ENCODE results near the gene PSRC1. TPM values are rescaled to one million over a fixed set of nuclear protein-coding genes. Genes with fewer than 3 reads are reported as not detected.

PSRC1 gene
- total RNA-seq (0.74 TPM), polyA plus RNA-seq (1 to 10 TPM in 1 of 4 donors, under 1 TPM in 3; 0.14 to 1.0 (median 0.38) TPM)

GRCh38 chr1:109282952-109283747 is at the start of gene PSRC1:
TSS of gene PSRC1 (minus strand) at chr1:109283145.
- Mint-ChIP-seq H3K27ac (peak within 1 kb of the TSS; percentile 73 to 92 (median 89)), H3K27me3 (peaks cover 6% of the 10 kb centered on the region), H3K36me3 (no peaks in the 10 kb centered on the region), H3K4me3 (peak within 1 kb of the TSS; percentile 91 to 98 (median 95)), H3K9me3 (no peaks in the 10 kb centered on the region), H3K4me1 (peaks cover 2 to 33% (median 18%) of the 10 kb centered on the region in 4 donors)
- ATAC-seq (ENCODE audit: low read depth in 2 of 2) = peak; percentile 95 to 98
- peak; percentile 87 to 92 (median 89) for DNase-seq
- Histone ChIP-seq H3K9me3 (ENCODE audit: control insufficient read depth in 2 of 2, low read length in 2 of 2) (no peaks in the 10 kb centered on the region), H3K27me3 (ENCODE audit: control insufficient read depth, insufficient read depth, low read length) (no peaks in the 10 kb centered on the region), H3K4me3 (ENCODE audit: low read depth, low read length) (peak within 1 kb of the TSS; percentile 96), H3K4me1 (ENCODE audit: control insufficient read depth, insufficient read depth, low read length, poor library complexity, severe bottlenecking) (peaks cover 16% of the 10 kb centered on the region), H3K27ac (ENCODE audit: insufficient read depth, low read length, poor library complexity, severe bottlenecking) (peak within 1 kb of the TSS; percentile 68), H3K36me3 (ENCODE audit: control insufficient read depth, insufficient read depth, low read length) (no peaks in the 10 kb centered on the region)

DNA sequence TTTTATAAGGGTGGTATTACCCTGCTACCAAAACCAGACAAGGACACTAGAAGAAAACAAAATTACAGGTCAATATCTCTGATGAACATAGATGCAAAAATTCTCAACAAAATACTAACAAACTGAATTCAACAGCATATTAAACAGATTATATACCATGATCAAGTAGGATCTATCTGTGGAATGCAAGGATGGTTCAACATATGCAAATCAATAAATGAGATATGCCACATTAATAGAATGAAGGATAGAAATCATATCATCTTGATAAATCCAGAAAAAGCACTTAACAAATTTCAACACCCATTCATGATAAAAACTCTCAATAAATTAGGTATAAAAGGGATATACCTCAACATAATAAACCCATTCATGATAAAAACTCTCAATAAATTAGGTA is 48.2 kb upstream of the PSRC1 start:
- no peak overlapping the region for H3K27ac ChIP-seq (ENCODE audit: insufficient read depth, low read length, poor library complexity, severe bottlenecking)
- ATAC-seq (ENCODE audit: low read depth in 2 of 2) (no peak), DNase-seq (no peak)
- H3K36me3 Mint-ChIP-seq = peaks cover 4% of the 10 kb centered on the region
- H3K4me3 ChIP-seq (ENCODE audit: low read depth, low read length) = no peak overlapping the region
- H3K9me3 ChIP-seq (ENCODE audit: control insufficient read depth in 2 of 2, low read length in 2 of 2) = peaks cover 24% of the 10 kb centered on the region in 2 experiments
- H3K4me1 Mint-ChIP-seq = no peaks in the 10 kb centered on the region
- no peaks in the 10 kb centered on the region for H3K36me3 ChIP-seq (ENCODE audit: control insufficient read depth, insufficient read depth, low read length)
- H3K27me3 Mint-ChIP-seq = peaks cover 25% of the 10 kb centered on the region
- H3K27ac Mint-ChIP-seq = no peak overlapping the region
- H3K4me1 ChIP-seq (ENCODE audit: control insufficient read depth, insufficient read depth, low read length, poor library complexity, severe bottlenecking) = no peaks in the 10 kb centered on the region
- peaks cover 3% of the 10 kb centered on the region for H3K27me3 ChIP-seq (ENCODE audit: control insufficient read depth, insufficient read depth, low read length)
- peak overlapping the region in 1 of 4 donors; percentile 23 for H3K4me3 Mint-ChIP-seq
- H3K9me3 Mint-ChIP-seq = peaks cover 4 to 25% (median 16%) of the 10 kb centered on the region in 7 donors

DNA sequence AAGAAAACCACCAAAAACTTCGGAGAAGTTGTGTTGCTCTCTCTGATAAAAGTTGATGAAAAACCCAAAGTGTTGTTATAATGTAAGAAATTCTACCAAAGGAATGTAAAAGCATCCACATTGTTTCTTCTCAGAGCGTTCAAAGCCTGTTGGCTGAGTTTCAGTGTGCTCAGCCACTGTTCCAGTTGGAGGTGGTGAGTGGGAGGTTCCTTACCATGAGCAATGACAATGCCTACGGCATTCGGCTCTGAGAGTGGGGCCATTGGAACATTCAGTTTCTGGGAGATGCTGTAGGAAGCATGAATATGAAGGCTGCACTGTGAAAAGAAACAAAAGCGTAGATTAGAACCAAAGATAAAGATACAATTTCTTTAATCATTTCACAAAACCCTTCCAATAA is 44.3 kb upstream of the PSRC1 start:
- DNase-seq (no peak), ATAC-seq (ENCODE audit: low read depth in 2 of 2) (no peak)
- Histone ChIP-seq H3K27me3 (ENCODE audit: control insufficient read depth, insufficient read depth, low read length) (peaks cover 5% of the 10 kb centered on the region), H3K9me3 (ENCODE audit: control insufficient read depth in 2 of 2, low read length in 2 of 2) (peaks cover 20 to 23% of the 10 kb centered on the region in 2 experiments), H3K4me1 (ENCODE audit: control insufficient read depth, insufficient read depth, low read length, poor library complexity, severe bottlenecking) (no peaks in the 10 kb centered on the region), H3K4me3 (ENCODE audit: low read depth, low read length) (no peak overlapping the region), H3K36me3 (ENCODE audit: control insufficient read depth, insufficient read depth, low read length) (no peaks in the 10 kb centered on the region), H3K27ac (ENCODE audit: insufficient read depth, low read length, poor library complexity, severe bottlenecking) (no peak overlapping the region)
- H3K36me3 Mint-ChIP-seq = peaks cover 4% of the 10 kb centered on the region
- peaks cover 15% of the 10 kb centered on the region for H3K27me3 Mint-ChIP-seq
- peaks cover 1 to 21% (median 16%) of the 10 kb centered on the region in 7 donors for H3K9me3 Mint-ChIP-seq
- H3K4me3 Mint-ChIP-seq = no peak overlapping the region
- H3K27ac Mint-ChIP-seq = no peak overlapping the region
- H3K4me1 Mint-ChIP-seq = no peaks in the 10 kb centered on the region

GRCh38 chr1:109322974-109323373 is 40.0 kb upstream of the PSRC1 start:
- peaks cover 5% of the 10 kb centered on the region for H3K27me3 ChIP-seq (ENCODE audit: control insufficient read depth, insufficient read depth, low read length)
- H3K27ac ChIP-seq (ENCODE audit: insufficient read depth, low read length, poor library complexity, severe bottlenecking) = no peak overlapping the region
- peaks cover 7% of the 10 kb centered on the region for H3K27me3 Mint-ChIP-seq
- H3K4me3 ChIP-seq (ENCODE audit: low read depth, low read length) = no peak overlapping the region
- ATAC-seq (ENCODE audit: low read depth in 2 of 2) = no peak
- no peak overlapping the region for H3K4me3 Mint-ChIP-seq
- H3K4me1 Mint-ChIP-seq = no peaks in the 10 kb centered on the region
- H3K4me1 ChIP-seq (ENCODE audit: control insufficient read depth, insufficient read depth, low read length, poor library complexity, severe bottlenecking) = no peaks in the 10 kb centered on the region
- H3K36me3 Mint-ChIP-seq = no peaks in the 10 kb centered on the region
- DNase-seq = no peak
- no peak overlapping the region for H3K27ac Mint-ChIP-seq
- no peaks in the 10 kb centered on the region for H3K36me3 ChIP-seq (ENCODE audit: control insufficient read depth, insufficient read depth, low read length)
- H3K9me3 Mint-ChIP-seq = peaks cover 0 to 3% (median 0%) of the 10 kb centered on the region in 7 donors
- H3K9me3 ChIP-seq (ENCODE audit: control insufficient read depth in 2 of 2, low read length in 2 of 2) = no peaks in the 10 kb centered on the region

- no peak overlapping the region for H3K4me3 Mint-ChIP-seq
- ATAC-seq (ENCODE audit: low read depth in 2 of 2) (no peak), DNase-seq (no peak)
- no peak overlapping the region for H3K27ac ChIP-seq (ENCODE audit: insufficient read depth, low read length, poor library complexity, severe bottlenecking)
- no peaks in the 10 kb centered on the region for H3K9me3 ChIP-seq (ENCODE audit: control insufficient read depth in 2 of 2, low read length in 2 of 2)
- no peak overlapping the region for H3K27ac Mint-ChIP-seq
- no peaks in the 10 kb centered on the region for H3K4me1 Mint-ChIP-seq
- H3K27me3 ChIP-seq (ENCODE audit: control insufficient read depth, insufficient read depth, low read length) = peaks cover 3% of the 10 kb centered on the region
- no peaks in the 10 kb centered on the region for H3K36me3 Mint-ChIP-seq
- no peak overlapping the region for H3K4me3 ChIP-seq (ENCODE audit: low read depth, low read length)
- no peaks in the 10 kb centered on the region for H3K27me3 Mint-ChIP-seq
- H3K4me1 ChIP-seq (ENCODE audit: control insufficient read depth, insufficient read depth, low read length, poor library complexity, severe bottlenecking) = no peaks in the 10 kb centered on the region
- H3K36me3 ChIP-seq (ENCODE audit: control insufficient read depth, insufficient read depth, low read length) = no peaks in the 10 kb centered on the region
- H3K9me3 Mint-ChIP-seq = peaks cover 0 to 2% (median 0%) of the 10 kb centered on the region in 7 donors
These were observed 36.2 kb upstream of the PSRC1 start for GRCh38 chr1:109319114-109319513.

- H3K36me3 ChIP-seq (ENCODE audit: control insufficient read depth, insufficient read depth, low read length) = no peaks in the 10 kb centered on the region
- H3K4me1 ChIP-seq (ENCODE audit: control insufficient read depth, insufficient read depth, low read length, poor library complexity, severe bottlenecking) = no peaks in the 10 kb centered on the region
- H3K27ac Mint-ChIP-seq = no peak overlapping the region
- no peaks in the 10 kb centered on the region for H3K27me3 ChIP-seq (ENCODE audit: control insufficient read depth, insufficient read depth, low read length)
- H3K9me3 Mint-ChIP-seq = peaks cover 0 to 2% (median 0%) of the 10 kb centered on the region in 7 donors
- peaks cover 10% of the 10 kb centered on the region for H3K27me3 Mint-ChIP-seq
- no peak overlapping the region for H3K4me3 Mint-ChIP-seq
- no peaks in the 10 kb centered on the region for H3K36me3 Mint-ChIP-seq
- no peak overlapping the region for H3K27ac ChIP-seq (ENCODE audit: insufficient read depth, low read length, poor library complexity, severe bottlenecking)
- ATAC-seq (ENCODE audit: low read depth in 2 of 2) = no peak
- H3K4me3 ChIP-seq (ENCODE audit: low read depth, low read length) = no peak overlapping the region
- DNase-seq = no peak
- no peaks in the 10 kb centered on the region for H3K9me3 ChIP-seq (ENCODE audit: control insufficient read depth in 2 of 2, low read length in 2 of 2)
- H3K4me1 Mint-ChIP-seq = no peaks in the 10 kb centered on the region
These were observed 33.6 kb upstream of the PSRC1 start for GRCh38 chr1:109316506-109316905.

GRCh38 chr1:109315288-109315687 is 32.3 kb upstream of the PSRC1 start:
- no peak for DNase-seq
- Histone ChIP-seq H3K27me3 (ENCODE audit: control insufficient read depth, insufficient read depth, low read length) (no peaks in the 10 kb centered on the region), H3K36me3 (ENCODE audit: control insufficient read depth, insufficient read depth, low read length) (no peaks in the 10 kb centered on the region), H3K9me3 (ENCODE audit: control insufficient read depth in 2 of 2, low read length in 2 of 2) (no peaks in the 10 kb centered on the region), H3K4me1 (ENCODE audit: control insufficient read depth, insufficient read depth, low read length, poor library complexity, severe bottlenecking) (no peaks in the 10 kb centered on the region), H3K27ac (ENCODE audit: insufficient read depth, low read length, poor library complexity, severe bottlenecking) (no peak overlapping the region), H3K4me3 (ENCODE audit: low read depth, low read length) (no peak overlapping the region)
- Mint-ChIP-seq H3K4me1 (no peaks in the 10 kb centered on the region), H3K36me3 (no peaks in the 10 kb centered on the region), H3K27me3 (peaks cover 12% of the 10 kb centered on the region), H3K27ac (no peak overlapping the region), H3K9me3 (no peaks in the 10 kb centered on the region), H3K4me3 (no peak overlapping the region)
- ATAC-seq (ENCODE audit: low read depth in 2 of 2) = no peak

GRCh38 chr1:109314795-109315194 is 31.9 kb upstream of the PSRC1 start:
- H3K4me3 ChIP-seq (ENCODE audit: low read depth, low read length) = no peak overlapping the region
- no peak overlapping the region for H3K27ac ChIP-seq (ENCODE audit: insufficient read depth, low read length, poor library complexity, severe bottlenecking)
- ATAC-seq (ENCODE audit: low read depth in 2 of 2) (no peak), DNase-seq (no peak)
- H3K36me3 Mint-ChIP-seq = no peaks in the 10 kb centered on the region
- no peaks in the 10 kb centered on the region for H3K9me3 Mint-ChIP-seq
- H3K9me3 ChIP-seq (ENCODE audit: control insufficient read depth in 2 of 2, low read length in 2 of 2) = no peaks in the 10 kb centered on the region
- H3K4me1 ChIP-seq (ENCODE audit: control insufficient read depth, insufficient read depth, low read length, poor library complexity, severe bottlenecking) = no peaks in the 10 kb centered on the region
- H3K36me3 ChIP-seq (ENCODE audit: control insufficient read depth, insufficient read depth, low read length) = no peaks in the 10 kb centered on the region
- no peak overlapping the region for H3K4me3 Mint-ChIP-seq
- no peaks in the 10 kb centered on the region for H3K4me1 Mint-ChIP-seq
- peaks cover 12% of the 10 kb centered on the region for H3K27me3 Mint-ChIP-seq
- H3K27ac Mint-ChIP-seq = no peak overlapping the region
- H3K27me3 ChIP-seq (ENCODE audit: control insufficient read depth, insufficient read depth, low read length) = no peaks in the 10 kb centered on the region
